ENCODE data around the gene CUX1.

Gene CUX1

DNA sequence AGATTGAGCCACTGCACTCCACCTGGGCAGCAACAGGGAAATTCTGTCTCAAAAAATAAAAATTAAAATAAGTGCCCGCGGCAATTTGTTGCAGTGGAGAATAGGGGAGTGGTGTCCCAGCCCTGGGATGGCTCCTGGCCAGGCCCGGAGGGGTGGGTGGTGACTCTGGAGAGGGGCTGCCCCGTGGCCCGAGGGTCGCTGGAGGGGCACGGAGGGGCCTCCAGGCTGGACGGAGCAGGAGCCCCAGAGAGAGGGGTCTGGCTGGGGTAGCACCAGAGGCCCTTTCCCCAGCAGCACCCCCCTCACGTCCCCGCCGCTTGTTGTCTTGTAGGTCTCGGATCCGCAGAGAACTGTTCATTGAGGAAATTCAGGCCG is 430.6 kb downstream of the CUX1 start:
- no peak overlapping the region for H3K4me3 ChIP-seq (ENCODE audit: low read depth, low read length)
- DNase-seq (ENCODE audit: low read depth) = no peak
- TF ChIP-seq, protein P1, sequence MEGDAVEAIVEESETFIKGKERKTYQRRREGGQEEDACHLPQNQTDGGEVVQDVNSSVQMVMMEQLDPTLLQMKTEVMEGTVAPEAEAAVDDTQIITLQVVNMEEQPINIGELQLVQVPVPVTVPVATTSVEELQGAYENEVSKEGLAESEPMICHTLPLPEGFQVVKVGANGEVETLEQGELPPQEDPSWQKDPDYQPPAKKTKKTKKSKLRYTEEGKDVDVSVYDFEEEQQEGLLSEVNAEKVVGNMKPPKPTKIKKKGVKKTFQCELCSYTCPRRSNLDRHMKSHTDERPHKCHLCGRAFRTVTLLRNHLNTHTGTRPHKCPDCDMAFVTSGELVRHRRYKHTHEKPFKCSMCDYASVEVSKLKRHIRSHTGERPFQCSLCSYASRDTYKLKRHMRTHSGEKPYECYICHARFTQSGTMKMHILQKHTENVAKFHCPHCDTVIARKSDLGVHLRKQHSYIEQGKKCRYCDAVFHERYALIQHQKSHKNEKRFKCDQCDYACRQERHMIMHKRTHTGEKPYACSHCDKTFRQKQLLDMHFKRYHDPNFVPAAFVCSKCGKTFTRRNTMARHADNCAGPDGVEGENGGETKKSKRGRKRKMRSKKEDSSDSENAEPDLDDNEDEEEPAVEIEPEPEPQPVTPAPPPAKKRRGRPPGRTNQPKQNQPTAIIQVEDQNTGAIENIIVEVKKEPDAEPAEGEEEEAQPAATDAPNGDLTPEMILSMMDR (conservative IDR thresholded peaks at IDR 0.05; ENCODE audit: low read depth, low read length) = no peak

DNA sequence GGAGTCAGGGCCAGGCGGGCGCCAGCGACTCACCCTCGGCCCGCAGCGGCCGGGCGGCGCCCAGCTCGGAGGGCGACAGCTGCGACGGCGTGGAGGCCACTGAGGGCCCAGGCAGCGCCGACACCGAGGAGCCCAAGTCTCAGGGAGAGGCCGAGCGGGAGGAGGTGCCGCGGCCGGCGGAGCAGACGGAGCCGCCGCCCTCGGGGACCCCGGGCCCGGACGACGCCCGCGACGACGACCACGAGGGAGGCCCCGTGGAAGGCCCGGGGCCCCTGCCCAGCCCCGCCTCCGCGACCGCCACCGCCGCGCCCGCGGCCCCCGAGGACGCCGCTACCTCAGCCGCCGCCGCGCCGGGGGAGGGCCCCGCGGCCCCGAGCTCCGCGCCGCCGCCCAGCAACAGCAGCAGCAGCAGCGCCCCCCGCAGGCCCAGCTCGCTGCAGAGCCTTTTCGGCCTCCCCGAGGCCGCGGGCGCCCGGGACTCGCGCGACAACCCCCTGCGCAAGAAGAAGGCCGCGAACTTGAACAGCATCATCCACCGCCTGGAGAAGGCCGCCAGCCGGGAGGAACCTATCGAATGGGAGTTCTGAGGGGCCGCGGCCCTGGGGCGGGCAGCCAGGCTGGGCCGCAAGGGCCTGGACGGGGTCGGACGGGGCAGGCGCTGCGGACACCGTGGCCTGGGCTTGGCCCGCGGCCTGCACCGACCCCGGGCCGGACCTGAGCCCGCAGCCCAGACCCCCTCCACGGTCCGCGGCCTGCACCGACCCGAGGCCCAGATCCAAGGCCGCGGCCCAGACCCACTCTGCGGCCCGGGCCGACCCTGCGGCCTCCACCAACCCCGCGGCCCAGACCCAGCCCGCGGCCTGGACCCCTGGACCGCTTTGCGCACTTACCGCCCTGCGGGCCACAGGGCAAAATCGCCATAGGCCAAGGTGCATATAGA is 431.3 kb downstream of the CUX1 start:
- no peak overlapping the region for H3K4me3 ChIP-seq (ENCODE audit: low read depth, low read length)
- no peak for DNase-seq (ENCODE audit: low read depth)
- TF ChIP-seq, protein P1 (conservative IDR thresholded peaks at IDR 0.05; ENCODE audit: low read depth, low read length) = no peak

- no peak overlapping the region for H3K4me3 ChIP-seq (ENCODE audit: low read depth, low read length)
- TF ChIP-seq, protein P1 (conservative IDR thresholded peaks at IDR 0.05; ENCODE audit: low read depth, low read length) = no peak
- DNase-seq (ENCODE audit: low read depth) = no peak
Observed at GRCh38 chr7:102251531-102252365, 434.3 kb downstream of the CUX1 start.

DNA sequence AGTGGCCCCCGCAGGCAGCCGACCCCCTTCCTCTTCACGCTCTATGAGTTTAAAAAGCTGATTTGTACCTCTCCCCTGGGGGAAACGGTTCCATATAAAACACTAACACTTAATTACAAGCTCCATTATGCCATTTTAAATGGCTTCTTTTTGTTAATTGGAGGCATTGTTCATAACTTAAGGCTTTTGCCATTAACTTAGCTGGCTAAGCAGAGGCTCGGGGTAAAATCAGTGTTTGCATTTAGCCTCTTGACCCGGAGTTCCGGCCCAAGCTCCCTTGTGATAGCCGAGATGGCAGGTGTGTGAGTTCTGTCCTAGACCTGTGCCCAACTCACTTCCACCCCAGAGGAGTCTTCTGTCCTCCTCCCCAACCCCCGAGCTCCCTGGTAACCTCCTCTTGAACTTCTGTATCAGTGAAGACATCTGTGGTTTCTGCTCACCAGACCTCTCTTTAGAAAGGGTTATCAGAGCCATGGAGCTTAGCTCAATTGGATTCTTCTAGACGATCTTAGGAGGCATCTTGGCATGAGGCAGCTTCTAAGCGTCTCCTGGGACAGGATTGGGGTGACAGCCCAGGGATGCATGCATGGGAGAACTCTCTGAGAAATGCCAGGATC is 435.0 kb downstream of the CUX1 start:
- TF ChIP-seq, protein P1 (conservative IDR thresholded peaks at IDR 0.05; ENCODE audit: low read depth, low read length) = no peak
- no peak for DNase-seq (ENCODE audit: low read depth)
- no peak overlapping the region for H3K4me3 ChIP-seq (ENCODE audit: low read depth, low read length)

DNA sequence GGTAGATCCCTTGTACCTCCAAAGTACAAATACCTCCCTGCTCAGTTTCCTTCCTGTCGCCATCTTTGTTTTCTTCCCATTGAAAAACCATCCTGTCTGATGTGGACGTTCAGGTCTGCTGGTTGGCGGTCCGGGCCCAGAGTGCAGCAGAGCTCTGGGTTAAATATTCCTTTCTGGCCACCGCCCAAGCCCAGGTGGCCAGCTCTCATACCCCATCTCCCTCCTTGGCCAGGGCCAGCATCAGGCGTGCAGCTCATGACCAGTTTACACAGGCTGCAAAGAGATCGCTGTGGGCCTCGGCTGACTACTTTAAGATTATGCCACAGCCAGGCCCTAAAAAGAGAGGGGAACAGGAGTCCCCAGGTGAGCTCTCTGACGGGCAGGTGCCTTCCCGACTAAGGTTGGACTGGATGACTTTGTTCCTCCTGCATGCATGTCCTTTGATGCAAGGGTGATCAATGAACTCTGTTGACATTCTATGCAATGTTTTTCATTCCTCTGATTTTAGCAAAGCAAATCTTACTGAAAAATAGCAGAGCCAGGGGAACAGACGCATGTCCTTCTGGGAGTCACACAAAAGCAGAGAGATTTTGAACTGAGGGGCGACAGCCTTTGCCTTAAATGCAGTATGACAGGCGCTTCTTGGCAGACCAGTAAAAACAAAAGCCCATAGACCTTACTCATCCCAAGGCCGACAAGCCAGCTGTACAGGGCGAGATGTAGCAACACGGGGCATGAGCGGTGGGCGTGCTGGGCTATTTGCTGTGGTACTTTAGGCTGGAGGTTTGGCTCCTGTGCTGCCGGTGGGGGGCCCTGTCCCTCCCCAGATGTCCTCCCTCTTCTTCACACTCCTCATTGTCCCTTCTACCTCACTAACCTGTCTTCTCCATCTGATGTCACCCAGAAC is 435.9 kb downstream of the CUX1 start:
- no peak overlapping the region for H3K4me3 ChIP-seq (ENCODE audit: low read depth, low read length)
- no peak for DNase-seq (ENCODE audit: low read depth)
- TF ChIP-seq, protein P1 (conservative IDR thresholded peaks at IDR 0.05; ENCODE audit: low read depth, low read length) = no peak

DNA sequence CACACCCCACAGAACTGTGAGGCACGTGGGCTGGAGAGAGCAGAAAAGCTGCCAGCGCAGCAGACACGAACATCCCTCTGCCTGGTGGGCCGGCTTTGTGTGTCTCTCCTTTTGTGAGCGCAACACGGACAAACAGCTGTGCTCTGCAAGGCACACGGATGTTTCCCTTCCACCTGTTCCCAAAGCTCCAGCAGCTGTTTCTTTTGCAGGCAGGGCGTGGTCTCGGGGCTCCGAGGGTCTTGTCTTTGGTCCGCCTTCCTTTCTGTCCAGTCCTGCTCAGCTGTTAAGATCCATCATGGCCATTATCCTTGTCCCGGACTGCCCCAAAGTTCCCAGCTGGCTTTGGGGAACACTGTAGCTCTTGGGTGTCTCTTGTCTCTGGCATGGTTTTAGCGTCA is 436.5 kb downstream of the CUX1 start:
- TF ChIP-seq, protein P1 (conservative IDR thresholded peaks at IDR 0.05; ENCODE audit: low read depth, low read length) = no peak
- no peak overlapping the region for H3K4me3 ChIP-seq (ENCODE audit: low read depth, low read length)
- DNase-seq (ENCODE audit: low read depth) = no peak
